HG03342 (cell line): ENCODE measurements around the gene NUDT1.
"Not testable (repeated sequence)": the region's sequence is repeated elsewhere in the genome, so short reads cannot be mapped to it uniquely, and the experiment has no call there.

Experiments used
- ATAC-seq: cut with Tn5 transposase; IDR thresholded peaks from one replicate; pipeline ENCODE4 v1.9.1; 2021; ENCODE audit warnings: mild to moderate bottlenecking, moderate library complexity; ENCODE audit not compliant: unreplicated experiment

NUDT1 gene

GRCh38 chr7:2264158-2264557, 22.1 kb downstream of the NUDT1 start:
- no peak for ATAC-seq

- ATAC-seq: no peak
Measured at GRCh38 chr7:2266911-2267310, 24.9 kb downstream of the NUDT1 start.

- ATAC-seq: not testable (repeated sequence)
Measured at GRCh38 chr7:2269089-2269990, 27.3 kb downstream of the NUDT1 start.

GRCh38 chr7:2269991-2270460, 28.0 kb downstream of the NUDT1 start:
- no peak for ATAC-seq

GRCh38 chr7:2270495-2270894, 28.5 kb downstream of the NUDT1 start:
- ATAC-seq: no peak

GRCh38 chr7:2271273-2272026, 29.4 kb downstream of the NUDT1 start:
- no peak for ATAC-seq

- ATAC-seq: no peak
Measured at GRCh38 chr7:2272031-2272430, 30.0 kb downstream of the NUDT1 start.

GRCh38 chr7:2273866-2274265, 31.8 kb downstream of the NUDT1 start:
- ATAC-seq: no peak

- no peak for ATAC-seq
Measured at GRCh38 chr7:2274666-2275065, 32.6 kb downstream of the NUDT1 start.

- ATAC-seq: no peak
Measured at GRCh38 chr7:2275101-2275500, 33.1 kb downstream of the NUDT1 start.

GRCh38 chr7:2276107-2276506, 34.1 kb downstream of the NUDT1 start:
- ATAC-seq: no peak

GRCh38 chr7:2278026-2278425, 36.0 kb downstream of the NUDT1 start:
- ATAC-seq: no peak

GRCh38 chr7:2279896-2280295, 37.9 kb downstream of the NUDT1 start:
- ATAC-seq: no peak

GRCh38 chr7:2280424-2280823, 38.4 kb downstream of the NUDT1 start:
- ATAC-seq: no peak

- no peak for ATAC-seq
Measured at GRCh38 chr7:2281541-2281940, 39.5 kb downstream of the NUDT1 start.

GRCh38 chr7:2282185-2282751, 40.2 kb downstream of the NUDT1 start:
- ATAC-seq: no peak

GRCh38 chr7:2283074-2283473, 41.0 kb downstream of the NUDT1 start:
- ATAC-seq: no peak

- no peak for ATAC-seq
Measured at GRCh38 chr7:2287745-2288144, 45.7 kb downstream of the NUDT1 start.

- ATAC-seq: peak; percentile 55
Measured at GRCh38 chr7:2288503-2288902, 46.5 kb downstream of the NUDT1 start.

GRCh38 chr7:2289111-2289586, 47.1 kb downstream of the NUDT1 start:
- ATAC-seq: no peak

GRCh38 chr7:2289621-2290020, 47.6 kb downstream of the NUDT1 start:
- ATAC-seq: no peak
